Testis (tissue), 2 donors: ENCODE data around the gene KIFAP3.

Experiments
- CTCF ChIP-seq, 3 experiments: fragments of 450-650 bp in 2 of 3; fragments of 200-600 bp in 1 of 3; sonication (generic) in 1 of 3; IDR thresholded peaks; one replicate each; pipeline ENCODE4 v1.5.1; 2016 to 2019; ENCODE audit warnings: antibody characterized with exemption in 3 of 3, mild to moderate bottlenecking in 2 of 3, moderate library complexity in 1 of 3
- POLR2A ChIP-seq: fragments of 450-650 bp; IDR thresholded peaks from one replicate; pipeline ENCODE4 v1.6.1; 2017; ENCODE audit warnings: antibody characterized with exemption, mild to moderate bottlenecking, moderate library complexity

GRCh38 chr1:169896013-169896412 lies 178.5 kb downstream of the KIFAP3 start:
- TF ChIP-seq CTCF (IDR thresholded peaks at IDR 0.05) (no peak), POLR2A (no peak)
